Endothelial cell (in vitro differentiated cells): ENCODE measurements around the gene CXCL5. TPM values are rescaled to one million over a fixed set of nuclear protein-coding genes. Genes with fewer than 3 reads are reported as not detected.

Experiments
- DNase-seq: peaks from one replicate; pipeline ENCODE4 v3.0.0; 2021; ENCODE audit warnings: low spot score
- H3K27ac Mint-ChIP-seq: one replicate; pipeline ENCODE4 v1.8.0; 2021; ENCODE audit warnings: mixed read lengths, inconsistent platforms; ENCODE audit not compliant: unreplicated experiment
- H3K27me3 Mint-ChIP-seq: one replicate; pipeline ENCODE4 v1.8.0; 2021; ENCODE audit warnings: mild to moderate bottlenecking, moderate library complexity, mixed read lengths, inconsistent platforms; ENCODE audit not compliant: unreplicated experiment
- H3K36me3 Mint-ChIP-seq: one replicate; pipeline ENCODE4 v1.8.0; 2021; ENCODE audit warnings: mild to moderate bottlenecking, low read depth, mixed read lengths, inconsistent platforms; ENCODE audit not compliant: unreplicated experiment
- H3K4me1 Mint-ChIP-seq: one replicate; pipeline ENCODE4 v1.8.0; 2021; ENCODE audit warnings: mild to moderate bottlenecking, mixed read lengths, inconsistent platforms; ENCODE audit not compliant: unreplicated experiment
- H3K4me3 Mint-ChIP-seq: one replicate; pipeline ENCODE4 v1.8.0; 2021; ENCODE audit warnings: mild to moderate bottlenecking, mixed read lengths, inconsistent platforms; ENCODE audit not compliant: unreplicated experiment
- H3K9me3 Mint-ChIP-seq: one replicate; pipeline ENCODE4 v1.8.0; 2021; ENCODE audit warnings: mixed read lengths, inconsistent platforms; ENCODE audit not compliant: unreplicated experiment
- total RNA-seq: library from RNA; stranded (reverse); fragmentation: NEBNext Ultra II Directional; extraction: Animal tissue kit (Norgen Biotek cat#: 25700); gene quantifications from one replicate; pipeline ENCODE4 v1.2.1, GENCODE V29; 2021; ENCODE audit not compliant: unreplicated experiment
- TF ChIP-seq, protein P1 (sequence below): fragments of 200-600 bp; sonication (generic); IDR thresholded peaks from one replicate; pipeline ENCODE4 v1.5.0; 2021; ENCODE audit warnings: antibody characterized with exemption; ENCODE audit not compliant: unreplicated experiment

The CXCL5 gene
- total RNA-seq, 1 donor from 2014 or later: 3.4 TPM

DNA sequence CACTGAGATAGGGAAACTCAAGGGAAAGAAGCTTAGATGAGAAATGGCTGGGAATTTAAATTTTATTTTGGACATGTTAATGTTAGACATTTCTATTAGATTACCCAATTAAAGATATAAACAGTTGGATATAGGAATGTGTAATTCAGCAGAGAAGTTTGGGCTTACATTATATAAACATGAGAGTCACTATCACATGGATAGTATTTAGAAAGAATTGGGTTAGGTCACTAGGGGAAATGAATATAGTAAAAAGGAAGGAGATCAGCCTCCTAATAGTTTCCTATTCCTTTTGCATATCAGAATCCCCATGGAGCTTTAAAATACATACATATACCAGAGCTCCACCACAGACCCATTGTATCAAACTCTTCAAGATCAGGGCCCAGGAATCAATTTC lies 19.6 kb upstream of the CXCL5 start:
- Mint-ChIP-seq H3K9me3 (no peaks in the 10 kb centered on the region), H3K36me3 (no peaks in the 10 kb centered on the region), H3K4me3 (no peak overlapping the region), H3K27me3 (no peaks in the 10 kb centered on the region), H3K27ac (no peak overlapping the region), H3K4me1 (peaks cover 6% of the 10 kb centered on the region)
- DNase-seq: no peak
- TF ChIP-seq, protein P1, sequence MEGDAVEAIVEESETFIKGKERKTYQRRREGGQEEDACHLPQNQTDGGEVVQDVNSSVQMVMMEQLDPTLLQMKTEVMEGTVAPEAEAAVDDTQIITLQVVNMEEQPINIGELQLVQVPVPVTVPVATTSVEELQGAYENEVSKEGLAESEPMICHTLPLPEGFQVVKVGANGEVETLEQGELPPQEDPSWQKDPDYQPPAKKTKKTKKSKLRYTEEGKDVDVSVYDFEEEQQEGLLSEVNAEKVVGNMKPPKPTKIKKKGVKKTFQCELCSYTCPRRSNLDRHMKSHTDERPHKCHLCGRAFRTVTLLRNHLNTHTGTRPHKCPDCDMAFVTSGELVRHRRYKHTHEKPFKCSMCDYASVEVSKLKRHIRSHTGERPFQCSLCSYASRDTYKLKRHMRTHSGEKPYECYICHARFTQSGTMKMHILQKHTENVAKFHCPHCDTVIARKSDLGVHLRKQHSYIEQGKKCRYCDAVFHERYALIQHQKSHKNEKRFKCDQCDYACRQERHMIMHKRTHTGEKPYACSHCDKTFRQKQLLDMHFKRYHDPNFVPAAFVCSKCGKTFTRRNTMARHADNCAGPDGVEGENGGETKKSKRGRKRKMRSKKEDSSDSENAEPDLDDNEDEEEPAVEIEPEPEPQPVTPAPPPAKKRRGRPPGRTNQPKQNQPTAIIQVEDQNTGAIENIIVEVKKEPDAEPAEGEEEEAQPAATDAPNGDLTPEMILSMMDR: no peak

DNA sequence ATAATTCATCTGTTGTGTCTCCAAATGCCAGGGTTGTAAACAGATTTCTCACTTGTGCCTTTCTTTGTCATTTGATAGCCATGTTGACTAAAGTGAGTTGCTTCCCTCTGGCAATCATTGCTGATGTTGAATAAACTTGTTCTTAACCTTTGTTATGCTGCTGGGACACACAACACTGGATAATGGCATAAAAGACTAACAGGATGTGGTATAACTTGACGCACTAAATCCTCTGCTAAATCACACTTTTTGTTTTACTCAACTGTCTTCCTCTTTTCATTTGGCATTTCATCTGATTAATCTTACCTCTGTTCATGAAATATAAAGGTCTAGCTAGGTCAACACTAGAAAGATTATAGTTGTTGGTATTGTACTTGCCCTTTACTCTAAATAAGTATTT lies 17.6 kb upstream of the CXCL5 start:
- Mint-ChIP-seq H3K36me3 (no peaks in the 10 kb centered on the region), H3K9me3 (no peaks in the 10 kb centered on the region), H3K27ac (no peak overlapping the region), H3K4me3 (no peak overlapping the region), H3K27me3 (no peaks in the 10 kb centered on the region), H3K4me1 (peaks cover 6% of the 10 kb centered on the region)
- no peak for DNase-seq
- TF ChIP-seq, protein P1: no peak

DNA sequence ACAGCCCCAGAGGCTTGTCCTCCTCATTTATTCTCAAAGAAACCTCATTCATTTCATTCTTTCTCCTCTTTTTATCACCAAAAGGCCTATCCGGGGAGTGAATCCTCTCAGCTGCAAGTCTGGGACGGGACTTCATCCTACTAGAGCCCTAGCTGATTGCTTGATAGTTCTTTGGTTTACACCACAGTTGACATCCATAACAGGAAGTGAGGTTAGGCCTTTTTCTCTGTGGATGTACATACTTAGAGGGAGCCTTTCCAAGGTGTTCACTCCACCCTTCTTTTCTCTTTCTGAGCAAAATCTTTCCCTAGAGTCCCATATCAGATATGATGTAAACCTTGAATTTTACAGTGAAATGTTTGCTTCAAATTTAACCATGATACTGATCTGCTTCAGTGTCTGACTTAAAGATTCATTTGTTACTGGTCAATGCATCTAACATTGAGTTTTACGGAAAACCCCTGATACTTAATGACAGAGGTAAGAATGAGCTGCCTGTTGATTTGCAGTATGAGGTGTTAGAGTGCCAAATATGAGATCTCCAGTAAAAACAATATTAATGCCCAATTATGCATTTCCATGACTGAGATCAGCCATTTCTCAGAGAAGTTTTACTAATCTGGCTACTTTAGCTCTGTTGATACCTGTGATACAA lies 16.8 kb upstream of the CXCL5 start:
- TF ChIP-seq, protein P1: no peak
- Mint-ChIP-seq H3K4me3 (no peak overlapping the region), H3K4me1 (peaks cover 6% of the 10 kb centered on the region), H3K27me3 (no peaks in the 10 kb centered on the region), H3K36me3 (no peaks in the 10 kb centered on the region), H3K27ac (no peak overlapping the region), H3K9me3 (no peaks in the 10 kb centered on the region)
- no peak for DNase-seq

DNA sequence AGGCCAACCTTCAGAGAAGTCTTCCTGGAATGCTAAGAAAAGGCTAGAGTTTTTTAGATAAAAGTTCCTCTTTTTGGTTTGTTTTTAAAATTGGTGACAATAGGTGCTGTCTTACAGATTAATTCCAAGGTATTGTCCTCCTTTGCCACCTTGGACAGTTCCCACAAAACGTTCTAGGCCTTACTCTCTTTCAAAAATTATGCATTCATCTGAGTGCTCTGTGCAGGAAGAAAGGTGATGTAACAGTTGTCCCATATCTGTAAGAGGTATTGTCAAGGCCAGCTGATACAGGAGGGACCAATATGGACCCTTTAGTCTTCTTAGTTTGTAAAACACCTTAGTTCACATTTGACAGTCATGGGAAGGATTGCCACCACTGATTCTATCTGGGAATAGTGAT lies 15.9 kb upstream of the CXCL5 start:
- Mint-ChIP-seq H3K4me3 (no peak overlapping the region), H3K4me1 (peaks cover 6% of the 10 kb centered on the region), H3K27ac (no peak overlapping the region), H3K9me3 (no peaks in the 10 kb centered on the region), H3K27me3 (no peaks in the 10 kb centered on the region), H3K36me3 (no peaks in the 10 kb centered on the region)
- TF ChIP-seq, protein P1: no peak
- no peak for DNase-seq

DNA sequence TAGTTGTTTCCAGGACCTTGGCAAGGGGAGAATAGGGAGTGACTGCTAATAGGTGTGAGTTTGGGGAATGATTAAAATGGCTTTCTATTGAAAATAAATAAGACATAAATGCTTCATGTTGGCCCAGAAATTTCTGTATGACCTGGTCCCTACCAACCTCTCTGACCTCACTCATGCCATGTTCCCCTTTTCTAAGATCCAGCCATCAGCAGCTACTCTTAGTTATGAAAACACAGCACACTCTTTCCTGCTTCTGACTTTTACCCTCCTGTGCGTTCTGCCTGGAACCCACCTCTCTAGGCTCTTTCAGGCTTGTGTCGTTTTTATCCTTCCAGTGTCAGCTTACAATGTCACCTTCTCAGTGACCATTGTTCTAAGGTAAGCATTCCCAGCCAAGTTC lies 14.8 kb upstream of the CXCL5 start:
- Mint-ChIP-seq H3K4me1 (peaks cover 2% of the 10 kb centered on the region), H3K27ac (no peak overlapping the region), H3K36me3 (no peaks in the 10 kb centered on the region), H3K9me3 (no peaks in the 10 kb centered on the region), H3K4me3 (no peak overlapping the region), H3K27me3 (no peaks in the 10 kb centered on the region)
- no peak for DNase-seq
- TF ChIP-seq, protein P1: no peak
